Esophagus muscularis mucosa (tissue), 4 donors: Measurements from ENCODE around the gene CTNNA2. TPM values are rescaled to one million over a fixed set of nuclear protein-coding genes. Genes with fewer than 3 reads are reported as not detected.

Experiments used
- DNase-seq: peaks from one replicate; pipeline ENCODE4 v3.0.0-alpha.2; 2017; ENCODE audit errors: extremely low spot score
- H3K27ac ChIP-seq, 4 donors: fragments of 200-600 bp; sonication (generic); replicated peaks in 1 of 4; 1 replicate in 3 of 4; 2 replicates in 1 of 4; pipeline ENCODE4 v1.5.1; 2016 to 2019; ENCODE audit warnings: mild to moderate bottlenecking in 1 of 4
- H3K27me3 ChIP-seq, 4 donors: fragments of 200-600 bp; sonication (generic); one replicate each; pipeline versions ENCODE4 v1.5.1 to v1.6.0; 2016 to 2019
- H3K36me3 ChIP-seq, 4 donors: fragments of 200-600 bp; sonication (generic); one replicate each; pipeline ENCODE4 v1.5.1; 2016 to 2019
- H3K4me1 ChIP-seq, 4 donors: fragments of 200-600 bp; sonication (generic); one replicate each; pipeline ENCODE4 v1.5.1; 2016 to 2019
- H3K4me3 ChIP-seq, 4 donors: fragments of 200-600 bp; sonication (generic); 1 replicate in 2 of 4; 2 replicates in 2 of 4; pipeline ENCODE4 v1.5.1; 2016 to 2019; ENCODE audit warnings: mild to moderate bottlenecking in 4 of 4, moderate library complexity in 1 of 4
- H3K9me3 ChIP-seq, 4 donors: fragments of 200-600 bp; sonication (generic); 1 replicate in 3 of 4; 2 replicates in 1 of 4; pipeline ENCODE4 v1.5.1; 2016 to 2019
- EP300 ChIP-seq: sonication (generic); formaldehyde crosslinking; IDR thresholded peaks from one replicate; pipeline ENCODE4 v1.6.1; 2017; ENCODE audit warnings: antibody characterized with exemption
- POLR2A ChIP-seq: fragments of 450-650 bp; IDR thresholded peaks from one replicate; pipeline ENCODE4 v1.6.1; 2017; ENCODE audit warnings: antibody characterized with exemption, moderate library complexity, mild to moderate bottlenecking, low read depth
- POLR2AphosphoS5 ChIP-seq, 2 donors: sonication (generic); formaldehyde crosslinking; IDR thresholded peaks; one replicate each; pipeline ENCODE4 v1.6.1; 2017; ENCODE audit warnings: antibody characterized with exemption in 2 of 2
- WGBS: methylation state at CpG from one replicate; pipeline ENCODE4 v1.1.5; 2018; 5-methylcytosine and 5-hydroxymethylcytosine counted together
- intact Hi-C: fragments of 100-400 bp; cut with DNase I; formaldehyde crosslinking; loops from one replicate; pipeline ENCODE4 v1.15.1; 2023
- total RNA-seq, 4 donors: library from RNA; depleted of rRNA; stranded (reverse); fragments of >200 nt; gene quantifications; one replicate each; pipeline versions ENCODE4 v1.1.0 to v1.2.1, GENCODE V29; 2016
- TF ChIP-seq, protein P1 (sequence below), 3 experiments: fragments of 200-600 bp in 2 of 3; fragments of 450-650 bp in 1 of 3; sonication (generic) in 2 of 3; IDR thresholded peaks; one replicate each; pipeline ENCODE4 v1.5.1; 2017 to 2019; ENCODE audit warnings: antibody characterized with exemption in 3 of 3, mild to moderate bottlenecking in 2 of 3, moderate library complexity in 1 of 3

The CTNNA2 gene
- total RNA-seq, 4 donors from 2014 or later, result 0.42 to 2.5 (median 1.1) TPM

DNA sequence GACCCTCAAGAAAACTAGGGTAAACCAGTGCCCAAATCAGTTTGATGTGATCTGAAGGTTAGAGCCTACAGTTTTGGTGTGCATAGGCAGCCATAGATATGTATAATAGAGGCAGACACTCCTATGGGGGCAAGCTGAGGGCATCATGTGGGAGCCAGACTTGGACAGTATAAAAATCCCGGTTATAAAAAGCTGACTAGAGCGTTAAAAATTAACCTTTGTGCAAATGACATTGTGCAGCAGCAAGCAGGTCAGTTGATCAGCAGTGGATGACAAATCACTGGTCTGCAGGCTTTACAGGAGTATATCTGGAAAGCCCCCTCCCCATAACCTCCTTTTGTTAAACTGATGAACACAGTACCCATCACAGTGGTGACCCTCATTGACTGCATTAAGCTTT, 107.8 kb downstream of the CTNNA2 start:
- DNase-seq, result no peak
- TF ChIP-seq EP300 (no peak), POLR2AphosphoS5 (IDR thresholded peaks at IDR 0.05) (no peak), POLR2A (no peak)
- TF ChIP-seq, protein P1, sequence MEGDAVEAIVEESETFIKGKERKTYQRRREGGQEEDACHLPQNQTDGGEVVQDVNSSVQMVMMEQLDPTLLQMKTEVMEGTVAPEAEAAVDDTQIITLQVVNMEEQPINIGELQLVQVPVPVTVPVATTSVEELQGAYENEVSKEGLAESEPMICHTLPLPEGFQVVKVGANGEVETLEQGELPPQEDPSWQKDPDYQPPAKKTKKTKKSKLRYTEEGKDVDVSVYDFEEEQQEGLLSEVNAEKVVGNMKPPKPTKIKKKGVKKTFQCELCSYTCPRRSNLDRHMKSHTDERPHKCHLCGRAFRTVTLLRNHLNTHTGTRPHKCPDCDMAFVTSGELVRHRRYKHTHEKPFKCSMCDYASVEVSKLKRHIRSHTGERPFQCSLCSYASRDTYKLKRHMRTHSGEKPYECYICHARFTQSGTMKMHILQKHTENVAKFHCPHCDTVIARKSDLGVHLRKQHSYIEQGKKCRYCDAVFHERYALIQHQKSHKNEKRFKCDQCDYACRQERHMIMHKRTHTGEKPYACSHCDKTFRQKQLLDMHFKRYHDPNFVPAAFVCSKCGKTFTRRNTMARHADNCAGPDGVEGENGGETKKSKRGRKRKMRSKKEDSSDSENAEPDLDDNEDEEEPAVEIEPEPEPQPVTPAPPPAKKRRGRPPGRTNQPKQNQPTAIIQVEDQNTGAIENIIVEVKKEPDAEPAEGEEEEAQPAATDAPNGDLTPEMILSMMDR (IDR thresholded peaks at IDR 0.05), result no peak
- Histone ChIP-seq H3K27me3 (peaks cover 0 to 9% (median 0%) of the 10 kb centered on the region in 4 donors), H3K36me3 (no peaks in the 10 kb centered on the region), H3K4me3 (no peak overlapping the region), H3K9me3 (no peaks in the 10 kb centered on the region), H3K27ac (no peak overlapping the region), H3K4me1 (no peaks in the 10 kb centered on the region)
- WGBS, result 88% methylated on average over 2 of the region's 2 CpGs
- intact Hi-C loops, result no loop called here

- Histone ChIP-seq H3K4me1 (no peaks in the 10 kb centered on the region), H3K36me3 (no peaks in the 10 kb centered on the region), H3K27ac (no peak overlapping the region), H3K27me3 (peaks cover 0 to 9% (median 0%) of the 10 kb centered on the region in 4 donors), H3K9me3 (no peaks in the 10 kb centered on the region), H3K4me3 (no peak overlapping the region)
- intact Hi-C loops, result no loop called here
- no peak for TF ChIP-seq POLR2A
- TF ChIP-seq, protein P1 (IDR thresholded peaks at IDR 0.05), result no peak
- no peak for TF ChIP-seq EP300
- DNase-seq, result no peak
- 89% methylated on average over 6 of the region's 6 CpGs for WGBS
Observed at GRCh38 chr2:79621252-79621651, 108.4 kb downstream of the CTNNA2 start.

DNA sequence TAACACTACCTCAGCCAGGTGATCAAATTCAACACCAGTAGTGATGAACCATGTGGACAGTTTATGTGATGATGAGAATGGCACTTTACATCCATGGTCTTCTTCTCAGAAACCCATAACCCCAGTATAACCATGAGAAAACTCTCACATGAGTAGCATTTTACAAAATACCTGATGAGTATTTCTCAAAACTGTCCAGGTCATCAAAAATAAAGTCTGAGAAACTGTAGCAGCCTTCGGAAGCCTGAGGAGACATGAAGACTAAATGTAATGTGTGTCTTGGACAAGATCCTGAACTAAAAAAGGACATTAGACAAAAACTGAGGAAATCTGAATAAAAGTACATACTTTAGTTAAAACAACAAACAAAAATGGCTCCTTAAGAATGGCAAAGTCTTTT, 108.9 kb downstream of the CTNNA2 start:
- H3K27ac ChIP-seq, result no peak overlapping the region
- no peak for DNase-seq
- no peaks in the 10 kb centered on the region for H3K4me1 ChIP-seq
- 83% methylated on average over 1 of the region's 1 CpG for WGBS
- H3K36me3 ChIP-seq, result no peaks in the 10 kb centered on the region
- peaks cover 0 to 9% (median 0%) of the 10 kb centered on the region in 4 donors for H3K27me3 ChIP-seq
- H3K4me3 ChIP-seq, result no peak overlapping the region
- intact Hi-C loops, result no loop called here
- TF ChIP-seq POLR2A (no peak), POLR2AphosphoS5 (IDR thresholded peaks at IDR 0.05) (no peak), EP300 (no peak)
- TF ChIP-seq, protein P1 (IDR thresholded peaks at IDR 0.05), result no peak
- H3K9me3 ChIP-seq, result no peaks in the 10 kb centered on the region

GRCh38 chr2:79622508-79622907, 109.7 kb downstream of the CTNNA2 start:
- Histone ChIP-seq H3K27ac (no peak overlapping the region), H3K9me3 (no peaks in the 10 kb centered on the region), H3K36me3 (no peaks in the 10 kb centered on the region), H3K4me3 (no peak overlapping the region), H3K4me1 (no peaks in the 10 kb centered on the region), H3K27me3 (peaks cover 0 to 9% (median 0%) of the 10 kb centered on the region in 4 donors)
- TF ChIP-seq, protein P1 (IDR thresholded peaks at IDR 0.05), result no peak
- no peak for TF ChIP-seq POLR2AphosphoS5 (IDR thresholded peaks at IDR 0.05)
- TF ChIP-seq POLR2A, result no peak
- TF ChIP-seq EP300, result no peak
- DNase-seq, result no peak
- intact Hi-C loops, result no loop called here
- WGBS, result 82% methylated on average over 3 of the region's 3 CpGs

DNA sequence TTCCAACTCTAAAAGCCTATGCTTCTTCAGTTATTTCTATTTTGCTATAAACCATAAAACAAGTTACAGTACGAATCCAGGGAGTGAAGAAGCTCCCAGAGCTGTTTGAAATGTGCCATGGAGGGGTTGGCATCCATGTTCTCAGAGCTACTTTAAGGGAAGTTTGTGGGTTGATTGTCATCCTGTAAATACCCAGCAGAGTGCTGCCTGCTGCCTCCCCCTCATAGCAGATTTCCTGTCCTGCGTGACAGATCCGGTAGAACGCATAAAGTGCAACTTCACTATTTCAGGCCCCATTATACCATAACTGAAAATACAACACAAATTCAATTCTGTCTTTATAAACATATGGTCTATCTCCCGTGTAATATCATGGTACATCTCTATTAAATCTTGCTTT, 114.4 kb downstream of the CTNNA2 start:
- Histone ChIP-seq H3K4me3 (no peak overlapping the region), H3K27ac (no peak overlapping the region), H3K27me3 (peaks cover 0 to 3% (median 0%) of the 10 kb centered on the region in 4 donors), H3K36me3 (no peaks in the 10 kb centered on the region), H3K9me3 (no peaks in the 10 kb centered on the region), H3K4me1 (no peaks in the 10 kb centered on the region)
- DNase-seq, result no peak
- no peak for TF ChIP-seq POLR2AphosphoS5 (IDR thresholded peaks at IDR 0.05)
- intact Hi-C loops, result no loop called here
- 63% methylated on average over 5 of the region's 5 CpGs for WGBS
